Vagina (tissue), 2 donors: ENCODE results near the gene TMEM229A.

Experiments used
- POLR2A ChIP-seq, 2 donors: fragments of 450-650 bp; IDR thresholded peaks; one replicate each; pipeline ENCODE4 v1.6.1; 2017; ENCODE audit warnings: antibody characterized with exemption in 2 of 2, mild to moderate bottlenecking in 2 of 2, moderate library complexity in 2 of 2
- POLR2AphosphoS5 ChIP-seq, 2 donors: sonication (generic); formaldehyde crosslinking; IDR thresholded peaks; one replicate each; pipeline ENCODE4 v1.9.0; 2017; ENCODE audit warnings: antibody characterized with exemption in 2 of 2, mild to moderate bottlenecking in 2 of 2, low read depth in 1 of 2; ENCODE audit not compliant: insufficient read depth in 1 of 2
- TF ChIP-seq, protein P1 (sequence below), 3 experiments: fragments of 450-650 bp in 2 of 3; fragments of 200-600 bp in 1 of 3; sonication (generic) in 1 of 3; IDR thresholded peaks; one replicate each; pipeline ENCODE4 v1.5.1; 2017 to 2019; ENCODE audit warnings: antibody characterized with exemption in 3 of 3, mild to moderate bottlenecking in 2 of 3, moderate library complexity in 2 of 3

DNA sequence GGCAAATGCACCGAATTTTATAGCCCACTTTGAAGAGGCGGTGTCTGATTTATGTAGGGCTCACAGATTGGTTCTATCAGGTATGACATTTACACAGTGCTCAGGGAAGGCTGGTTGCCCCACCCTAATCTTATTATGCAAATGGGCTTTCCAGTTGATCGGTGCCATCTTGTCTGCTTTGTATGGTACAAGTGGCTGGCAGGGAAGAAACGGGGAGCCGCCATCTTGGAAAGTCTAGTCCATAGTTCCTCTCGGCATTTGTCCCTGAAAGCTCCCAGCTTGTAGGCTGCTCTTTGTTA is 36.6 kb downstream of the TMEM229A start:
- TF ChIP-seq POLR2A (IDR thresholded peaks at IDR 0.05), result no peak
- TF ChIP-seq, protein P1, sequence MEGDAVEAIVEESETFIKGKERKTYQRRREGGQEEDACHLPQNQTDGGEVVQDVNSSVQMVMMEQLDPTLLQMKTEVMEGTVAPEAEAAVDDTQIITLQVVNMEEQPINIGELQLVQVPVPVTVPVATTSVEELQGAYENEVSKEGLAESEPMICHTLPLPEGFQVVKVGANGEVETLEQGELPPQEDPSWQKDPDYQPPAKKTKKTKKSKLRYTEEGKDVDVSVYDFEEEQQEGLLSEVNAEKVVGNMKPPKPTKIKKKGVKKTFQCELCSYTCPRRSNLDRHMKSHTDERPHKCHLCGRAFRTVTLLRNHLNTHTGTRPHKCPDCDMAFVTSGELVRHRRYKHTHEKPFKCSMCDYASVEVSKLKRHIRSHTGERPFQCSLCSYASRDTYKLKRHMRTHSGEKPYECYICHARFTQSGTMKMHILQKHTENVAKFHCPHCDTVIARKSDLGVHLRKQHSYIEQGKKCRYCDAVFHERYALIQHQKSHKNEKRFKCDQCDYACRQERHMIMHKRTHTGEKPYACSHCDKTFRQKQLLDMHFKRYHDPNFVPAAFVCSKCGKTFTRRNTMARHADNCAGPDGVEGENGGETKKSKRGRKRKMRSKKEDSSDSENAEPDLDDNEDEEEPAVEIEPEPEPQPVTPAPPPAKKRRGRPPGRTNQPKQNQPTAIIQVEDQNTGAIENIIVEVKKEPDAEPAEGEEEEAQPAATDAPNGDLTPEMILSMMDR (IDR thresholded peaks at IDR 0.05), result no peak
- no peak for TF ChIP-seq POLR2AphosphoS5 (IDR thresholded peaks at IDR 0.05; ENCODE audit: insufficient read depth in 1 of 2, low read depth in 1 of 2)
